ENCODE results near the gene PHF14.

Gene PHF14

GRCh38 chr7:11005202-11005601 is 31.5 kb downstream of the PHF14 start:
- FAIRE-seq (no peak), DNase-seq (ENCODE audit: insufficient read length) (no peak)
- no peak for TF ChIP-seq POLR2A (IDR thresholded peaks at IDR 0.05; ENCODE audit: low read depth, low read length)
- TF ChIP-seq TAF1 (IDR thresholded peaks at IDR 0.05; ENCODE audit: borderline replicate concordance, low read depth, low read length): no peak
- TF ChIP-seq POLR2AphosphoS5 (IDR thresholded peaks at IDR 0.05; ENCODE audit: low read depth, low read length): no peak

GRCh38 chr7:11006291-11006690 is 32.6 kb downstream of the PHF14 start:
- FAIRE-seq (peak; percentile 72), DNase-seq (ENCODE audit: insufficient read length) (no peak)
- TF ChIP-seq POLR2A (IDR thresholded peaks at IDR 0.05; ENCODE audit: low read depth, low read length) (no peak), TAF1 (IDR thresholded peaks at IDR 0.05; ENCODE audit: borderline replicate concordance, low read depth, low read length) (no peak), POLR2AphosphoS5 (IDR thresholded peaks at IDR 0.05; ENCODE audit: low read depth, low read length) (no peak)

GRCh38 chr7:11009631-11010030 is 36.0 kb downstream of the PHF14 start:
- TF ChIP-seq POLR2AphosphoS5 (IDR thresholded peaks at IDR 0.05; ENCODE audit: low read depth, low read length) (no peak), POLR2A (IDR thresholded peaks at IDR 0.05; ENCODE audit: low read depth, low read length) (no peak), TAF1 (IDR thresholded peaks at IDR 0.05; ENCODE audit: borderline replicate concordance, low read depth, low read length) (no peak)
- FAIRE-seq: no peak

GRCh38 chr7:11021468-11021867 is 47.8 kb downstream of the PHF14 start:
- TF ChIP-seq POLR2A (IDR thresholded peaks at IDR 0.05; ENCODE audit: low read depth, low read length): no peak
- TF ChIP-seq POLR2AphosphoS5 (IDR thresholded peaks at IDR 0.05; ENCODE audit: low read depth, low read length): no peak
- no peak for TF ChIP-seq TAF1 (IDR thresholded peaks at IDR 0.05; ENCODE audit: borderline replicate concordance, low read depth, low read length)
- FAIRE-seq: no peak
- DNase-seq (ENCODE audit: insufficient read length): no peak

More at GRCh38 chr7:11009631-11010030, 36.0 kb downstream of the PHF14 start:
- no peak for DNase-seq (ENCODE audit: insufficient read length)

- TF ChIP-seq POLR2A (IDR thresholded peaks at IDR 0.05; ENCODE audit: low read depth, low read length): no peak
- no peak for TF ChIP-seq POLR2AphosphoS5 (IDR thresholded peaks at IDR 0.05; ENCODE audit: low read depth, low read length)
- no peak for TF ChIP-seq TAF1 (IDR thresholded peaks at IDR 0.05; ENCODE audit: borderline replicate concordance, low read depth, low read length)
- DNase-seq (ENCODE audit: insufficient read length) (no peak), FAIRE-seq (no peak)
These were observed 53.0 kb downstream of the PHF14 start for GRCh38 chr7:11026452-11027359.

- no peak for TF ChIP-seq POLR2A (IDR thresholded peaks at IDR 0.05; ENCODE audit: low read depth, low read length)
- TF ChIP-seq POLR2AphosphoS5 (IDR thresholded peaks at IDR 0.05; ENCODE audit: low read depth, low read length): no peak
- TF ChIP-seq TAF1 (IDR thresholded peaks at IDR 0.05; ENCODE audit: borderline replicate concordance, low read depth, low read length): no peak
- FAIRE-seq (no peak), DNase-seq (ENCODE audit: insufficient read length) (no peak)
These were observed 62.0 kb downstream of the PHF14 start for GRCh38 chr7:11035661-11036060.

- FAIRE-seq (no peak), DNase-seq (ENCODE audit: insufficient read length) (no peak)
- TF ChIP-seq TAF1 (IDR thresholded peaks at IDR 0.05; ENCODE audit: borderline replicate concordance, low read depth, low read length) (no peak), POLR2A (IDR thresholded peaks at IDR 0.05; ENCODE audit: low read depth, low read length) (no peak), POLR2AphosphoS5 (IDR thresholded peaks at IDR 0.05; ENCODE audit: low read depth, low read length) (no peak)
These were observed 66.3 kb downstream of the PHF14 start for GRCh38 chr7:11039974-11040373.

GRCh38 chr7:11054033-11054432 is 80.4 kb downstream of the PHF14 start:
- DNase-seq (ENCODE audit: insufficient read length) (no peak), FAIRE-seq (no peak)
- TF ChIP-seq TAF1 (IDR thresholded peaks at IDR 0.05; ENCODE audit: borderline replicate concordance, low read depth, low read length) (no peak), POLR2A (IDR thresholded peaks at IDR 0.05; ENCODE audit: low read depth, low read length) (no peak), POLR2AphosphoS5 (IDR thresholded peaks at IDR 0.05; ENCODE audit: low read depth, low read length) (no peak)

GRCh38 chr7:11060893-11061292 is 87.2 kb downstream of the PHF14 start:
- DNase-seq (ENCODE audit: insufficient read length) (no peak), FAIRE-seq (no peak)
- no peak for TF ChIP-seq POLR2A (IDR thresholded peaks at IDR 0.05; ENCODE audit: low read depth, low read length)
- no peak for TF ChIP-seq TAF1 (IDR thresholded peaks at IDR 0.05; ENCODE audit: borderline replicate concordance, low read depth, low read length)
- no peak for TF ChIP-seq POLR2AphosphoS5 (IDR thresholded peaks at IDR 0.05; ENCODE audit: low read depth, low read length)

- peak; percentile 40 for FAIRE-seq
- no peak for TF ChIP-seq POLR2A (IDR thresholded peaks at IDR 0.05; ENCODE audit: low read depth, low read length)
- no peak for TF ChIP-seq TAF1 (IDR thresholded peaks at IDR 0.05; ENCODE audit: borderline replicate concordance, low read depth, low read length)
- no peak for TF ChIP-seq POLR2AphosphoS5 (IDR thresholded peaks at IDR 0.05; ENCODE audit: low read depth, low read length)
- DNase-seq (ENCODE audit: insufficient read length): no peak
These were observed 88.4 kb downstream of the PHF14 start for GRCh38 chr7:11062110-11062509.

GRCh38 chr7:11069591-11069990 is 95.9 kb downstream of the PHF14 start:
- DNase-seq (ENCODE audit: insufficient read length): no peak
- no peak for TF ChIP-seq POLR2AphosphoS5 (IDR thresholded peaks at IDR 0.05; ENCODE audit: low read depth, low read length)
- TF ChIP-seq POLR2A (IDR thresholded peaks at IDR 0.05; ENCODE audit: low read depth, low read length): no peak
- FAIRE-seq: no peak

- FAIRE-seq (no peak), DNase-seq (ENCODE audit: insufficient read length) (no peak)
- TF ChIP-seq POLR2AphosphoS5 (IDR thresholded peaks at IDR 0.05; ENCODE audit: low read depth, low read length) (no peak), TAF1 (IDR thresholded peaks at IDR 0.05; ENCODE audit: borderline replicate concordance, low read depth, low read length) (no peak), POLR2A (IDR thresholded peaks at IDR 0.05; ENCODE audit: low read depth, low read length) (no peak)
These were observed 104.1 kb downstream of the PHF14 start for GRCh38 chr7:11077816-11078215.

Data from GM12892 (cell line).